Uterus (tissue), 2 donors: ENCODE measurements around the gene ANKRD6.

Experiments
- POLR2A ChIP-seq, 2 donors: fragments of 450-650 bp; IDR thresholded peaks; one replicate each; pipeline ENCODE4 v1.6.1; 2016; ENCODE audit warnings: antibody characterized with exemption in 2 of 2, mild to moderate bottlenecking in 1 of 2, moderate library complexity in 1 of 2
- TF ChIP-seq, protein P1 (sequence below), 4 experiments: fragments of 200-600 bp in 2 of 4; fragments of 450-650 bp in 2 of 4; sonication (generic) in 2 of 4; IDR thresholded peaks; one replicate each; pipeline ENCODE4 v1.5.1; 2016 to 2019; ENCODE audit warnings: antibody characterized with exemption in 4 of 4, mild to moderate bottlenecking in 2 of 4, moderate library complexity in 1 of 4

DNA sequence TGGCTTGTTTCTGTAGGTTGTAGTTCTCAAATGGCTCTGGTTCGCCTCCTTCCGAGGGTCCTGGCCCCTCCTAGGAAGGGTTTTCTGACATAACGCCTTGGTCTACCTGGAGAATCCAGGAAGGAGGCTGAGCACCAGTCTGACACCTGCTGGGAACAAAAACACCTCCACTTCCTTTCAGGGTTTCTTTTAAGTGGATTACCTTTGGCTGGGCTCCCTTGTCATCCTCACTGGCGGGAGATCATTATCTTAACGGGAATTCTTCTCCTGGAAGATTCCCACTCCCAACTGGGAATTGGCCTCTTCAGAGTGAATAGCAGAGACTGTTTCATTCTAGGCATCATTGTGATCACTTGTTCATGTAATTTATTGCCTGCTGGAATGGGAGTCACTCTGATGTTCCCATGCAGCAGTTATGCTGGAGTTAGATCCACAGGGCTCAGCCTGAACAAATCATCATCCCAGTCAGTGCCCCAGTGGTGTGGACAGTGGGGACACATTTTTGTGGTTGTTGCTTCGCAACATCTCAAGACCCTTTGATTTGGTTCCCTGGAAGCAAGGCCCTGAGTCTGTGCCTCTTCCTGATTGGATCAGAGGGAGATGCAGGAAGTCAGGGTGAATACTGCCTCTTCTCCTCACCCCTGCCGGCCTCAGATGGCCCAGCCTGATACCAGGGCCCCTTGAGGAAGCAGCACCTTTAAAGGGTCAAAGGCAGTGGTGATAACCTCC is 156.5 kb downstream of the ANKRD6 start:
- TF ChIP-seq, protein P1, sequence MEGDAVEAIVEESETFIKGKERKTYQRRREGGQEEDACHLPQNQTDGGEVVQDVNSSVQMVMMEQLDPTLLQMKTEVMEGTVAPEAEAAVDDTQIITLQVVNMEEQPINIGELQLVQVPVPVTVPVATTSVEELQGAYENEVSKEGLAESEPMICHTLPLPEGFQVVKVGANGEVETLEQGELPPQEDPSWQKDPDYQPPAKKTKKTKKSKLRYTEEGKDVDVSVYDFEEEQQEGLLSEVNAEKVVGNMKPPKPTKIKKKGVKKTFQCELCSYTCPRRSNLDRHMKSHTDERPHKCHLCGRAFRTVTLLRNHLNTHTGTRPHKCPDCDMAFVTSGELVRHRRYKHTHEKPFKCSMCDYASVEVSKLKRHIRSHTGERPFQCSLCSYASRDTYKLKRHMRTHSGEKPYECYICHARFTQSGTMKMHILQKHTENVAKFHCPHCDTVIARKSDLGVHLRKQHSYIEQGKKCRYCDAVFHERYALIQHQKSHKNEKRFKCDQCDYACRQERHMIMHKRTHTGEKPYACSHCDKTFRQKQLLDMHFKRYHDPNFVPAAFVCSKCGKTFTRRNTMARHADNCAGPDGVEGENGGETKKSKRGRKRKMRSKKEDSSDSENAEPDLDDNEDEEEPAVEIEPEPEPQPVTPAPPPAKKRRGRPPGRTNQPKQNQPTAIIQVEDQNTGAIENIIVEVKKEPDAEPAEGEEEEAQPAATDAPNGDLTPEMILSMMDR (IDR thresholded peaks at IDR 0.05) = no peak
- no peak for TF ChIP-seq POLR2A (IDR thresholded peaks at IDR 0.05)
